ENCODE data around the gene KIFAP3.
"Not testable (repeated sequence)": the region's sequence is repeated elsewhere in the genome, so short reads cannot be mapped to it uniquely, and the experiment has no call there.

The KIFAP3 gene

DNA sequence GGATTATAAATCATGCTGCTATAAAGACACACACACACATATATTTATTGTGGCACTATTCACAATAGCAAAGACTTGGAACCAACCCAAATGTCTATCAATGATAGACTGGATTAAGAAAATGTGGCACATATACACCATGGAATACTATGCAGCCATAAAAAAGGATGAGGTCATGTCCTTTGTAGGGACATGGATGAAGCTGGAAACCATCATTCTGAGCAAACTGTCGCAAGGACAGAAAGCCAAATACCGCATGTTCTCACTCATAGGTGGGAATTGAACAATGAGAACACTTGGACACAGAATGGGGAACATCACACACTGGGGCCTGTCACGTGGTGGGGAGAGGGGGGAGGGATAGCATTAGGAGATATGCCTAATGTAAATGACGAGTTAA, 12.8 kb downstream of the KIFAP3 start:
- DNase-seq: not testable (repeated sequence)

DNA sequence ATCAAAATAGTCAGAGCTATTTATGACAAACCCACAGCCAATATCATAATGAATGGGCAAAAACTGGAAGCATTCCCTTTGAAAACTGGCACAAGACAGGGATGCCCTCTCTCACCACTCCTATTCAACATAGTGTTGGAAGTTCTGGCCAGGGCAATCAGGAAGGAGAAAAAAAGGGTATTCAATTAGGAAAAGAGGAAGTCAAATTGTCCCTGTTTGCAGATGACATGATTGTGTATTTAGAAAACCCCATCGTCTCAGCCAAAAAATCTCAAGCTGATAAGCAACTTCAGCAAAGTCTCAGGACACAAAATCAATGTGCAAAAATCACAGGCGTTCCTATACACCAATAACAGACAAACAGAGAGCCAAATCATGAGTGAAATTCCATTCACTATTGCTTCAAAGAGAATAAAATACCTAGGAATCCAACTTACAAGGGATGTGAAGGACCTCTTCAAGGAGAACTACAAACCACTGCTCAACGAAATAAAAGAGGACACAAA, 14.4 kb downstream of the KIFAP3 start:
- DNase-seq: not testable (repeated sequence)

DNA sequence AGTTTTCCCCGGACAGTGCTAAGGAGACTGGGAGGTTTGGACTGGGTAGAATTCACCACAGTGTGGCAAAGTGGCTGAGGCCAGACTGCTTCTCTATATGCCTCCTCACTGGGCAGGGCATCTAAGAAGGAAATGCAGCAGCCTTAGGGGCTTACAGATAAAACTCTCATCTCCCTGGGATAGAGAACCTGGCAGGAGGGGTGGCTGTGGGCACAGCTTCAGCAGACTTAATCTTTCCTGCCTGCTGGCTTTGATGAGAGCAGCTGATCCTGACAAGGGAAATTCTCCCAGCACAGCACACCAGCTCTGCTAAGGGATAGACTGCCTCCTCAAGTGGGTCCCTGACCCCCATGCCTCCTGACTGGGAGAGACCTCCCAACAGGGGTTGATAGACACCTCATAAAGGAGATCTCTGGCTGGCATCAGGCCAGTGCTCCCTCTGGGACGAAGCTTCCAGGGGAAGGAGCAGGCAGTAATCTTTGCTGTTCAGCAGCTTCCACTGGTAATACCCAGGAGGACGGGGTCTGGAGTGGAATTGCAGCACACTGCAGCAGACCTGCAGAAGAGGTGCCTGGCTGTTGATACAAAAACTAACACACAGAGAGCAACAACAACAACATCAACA, 25.2 kb downstream of the KIFAP3 start:
- no peak for DNase-seq

DNA sequence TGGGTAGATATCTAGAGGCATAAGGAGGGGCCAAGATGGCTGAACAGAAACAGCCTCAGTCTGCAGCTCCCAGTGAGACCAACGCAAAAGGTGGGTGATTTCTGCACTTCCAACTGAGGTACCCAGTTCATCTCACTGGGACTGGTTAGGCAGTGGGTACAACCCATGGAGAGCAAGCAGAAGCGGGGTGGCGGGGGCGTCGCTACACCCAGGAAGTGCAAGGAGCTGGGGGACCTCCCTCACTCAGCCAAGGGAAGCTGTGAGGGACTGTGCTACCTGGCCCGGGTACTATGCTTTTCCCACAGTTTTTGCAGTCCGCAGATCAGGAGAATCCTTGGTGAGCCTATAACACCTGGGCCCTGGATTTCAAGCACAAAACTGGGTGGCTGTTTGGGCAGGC, 26.0 kb downstream of the KIFAP3 start:
- no peak for DNase-seq

DNA sequence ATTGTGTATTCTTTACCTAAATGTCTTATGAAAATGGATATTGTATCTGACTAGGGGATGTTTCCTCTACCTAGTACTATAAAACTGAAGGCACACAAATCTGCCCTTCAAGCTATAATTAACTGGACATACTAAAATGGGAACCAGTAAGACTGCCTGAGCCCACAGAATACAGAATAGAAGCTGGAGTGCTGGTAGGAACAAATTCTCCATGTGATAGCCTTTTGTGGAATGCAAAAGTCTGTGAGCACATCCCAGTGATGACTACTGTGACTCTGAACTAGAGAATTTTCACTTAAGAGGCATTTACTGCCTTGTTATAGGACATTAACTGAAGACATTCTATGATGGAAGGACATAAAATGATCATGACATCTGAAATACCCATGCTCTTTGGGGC, 30.3 kb downstream of the KIFAP3 start:
- DNase-seq: no peak

DNA sequence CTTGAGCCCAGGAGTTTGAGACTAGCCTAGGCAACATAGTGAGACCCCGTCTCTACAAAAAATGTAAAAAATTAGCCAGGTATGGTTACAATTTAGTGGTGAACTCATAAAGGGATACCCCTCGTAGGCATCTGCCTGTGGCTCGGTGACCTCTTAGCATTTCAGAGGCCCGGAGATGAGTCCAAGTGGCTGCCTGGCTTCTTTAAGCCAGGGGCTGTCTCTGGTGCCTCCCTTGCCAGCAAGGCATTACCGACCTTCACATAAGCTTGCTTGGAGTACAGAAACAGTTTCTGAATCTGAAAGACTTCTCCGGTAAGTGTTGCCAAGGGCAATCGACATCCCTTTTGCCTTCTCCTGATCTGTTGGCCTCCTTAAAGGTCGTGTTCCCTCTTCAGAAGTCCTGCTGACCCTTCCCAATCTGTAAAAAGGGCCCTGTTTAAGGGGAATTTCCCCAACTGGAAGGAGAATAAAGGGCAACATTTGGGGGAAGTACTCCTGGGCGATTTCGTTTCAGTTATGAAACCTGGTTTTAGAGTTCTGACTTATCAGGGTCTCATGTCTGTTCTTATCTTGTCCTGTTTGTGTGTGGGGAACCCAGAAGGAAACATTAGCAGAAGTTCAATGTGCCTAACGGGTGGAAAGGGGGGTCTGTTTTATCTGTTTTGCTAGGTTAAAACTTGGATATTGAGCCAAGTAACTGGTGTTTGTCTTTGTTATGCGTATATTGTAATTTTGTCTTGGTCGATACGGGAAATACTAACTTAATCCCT, 32.9 kb downstream of the KIFAP3 start:
- DNase-seq: no peak

DNA sequence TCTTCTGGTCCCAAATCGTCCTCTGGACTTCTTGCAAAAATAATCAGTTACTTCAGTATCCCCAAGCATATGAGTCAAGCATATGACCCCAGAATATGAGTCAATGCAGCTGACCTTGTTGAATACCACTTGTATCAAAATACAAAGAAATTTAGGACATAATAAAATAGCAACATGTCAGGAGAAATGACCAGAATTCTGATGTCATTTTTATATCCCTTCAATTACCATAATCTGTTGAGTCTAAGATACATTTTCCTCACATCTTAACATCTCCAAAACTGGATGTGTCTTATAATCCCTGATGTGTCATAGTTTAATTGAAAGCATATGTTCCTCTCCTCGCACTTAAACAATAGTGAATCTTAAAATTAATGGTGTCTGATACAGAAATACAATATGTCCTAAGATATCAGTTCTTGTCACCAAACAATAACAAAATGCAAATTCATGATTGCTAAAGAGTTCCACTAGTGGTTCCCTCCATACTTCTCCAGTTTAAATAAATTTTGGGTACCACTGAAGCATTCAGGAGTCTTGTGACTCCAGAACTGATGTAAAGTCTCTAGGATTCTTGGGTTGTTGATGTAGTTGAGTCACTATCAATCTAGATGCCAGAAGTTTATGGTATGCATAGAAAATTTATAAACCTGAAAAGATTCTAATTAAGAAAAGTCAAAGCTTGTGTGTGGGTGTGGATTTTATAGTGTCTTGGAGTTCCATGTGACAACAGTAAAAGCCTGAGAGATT, 41.8 kb downstream of the KIFAP3 start:
- no peak for DNase-seq

DNA sequence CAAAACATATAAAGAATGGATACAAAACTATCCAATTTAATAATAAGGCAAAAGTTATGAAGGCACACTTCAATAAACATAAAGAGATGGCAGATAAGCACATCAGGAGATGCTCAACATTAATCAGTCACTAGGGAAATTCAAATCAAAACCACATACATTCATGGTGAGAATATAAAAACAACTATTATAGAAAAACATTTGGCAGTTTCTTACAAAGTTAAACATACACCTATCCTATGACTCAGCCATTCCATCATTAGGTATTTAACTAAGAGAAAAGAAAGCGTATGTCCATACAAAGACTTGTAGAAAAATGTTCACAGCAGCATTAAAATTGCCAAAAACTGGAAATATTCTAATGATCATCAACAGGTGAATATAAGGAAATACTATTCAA, 44.3 kb downstream of the KIFAP3 start:
- no peak for DNase-seq

DNA sequence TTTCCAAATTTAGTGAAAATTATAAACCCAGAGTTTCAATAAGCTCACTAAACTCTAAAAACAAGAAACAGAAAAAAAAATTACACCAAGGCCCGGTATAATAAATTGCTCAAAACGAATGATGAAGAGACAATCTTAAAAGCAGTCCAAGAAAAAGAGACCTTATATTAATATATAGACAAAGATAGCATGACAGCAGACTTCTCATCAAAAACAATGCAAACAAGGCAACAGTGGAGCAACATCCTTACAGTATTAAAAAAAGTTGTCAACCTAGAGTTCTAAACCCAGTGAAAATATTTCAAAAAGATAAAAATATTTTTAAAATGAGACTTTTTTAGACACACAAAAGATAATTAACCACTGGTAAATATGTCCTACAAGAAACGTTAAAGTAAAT, 46.7 kb downstream of the KIFAP3 start:
- no peak for DNase-seq

DNA sequence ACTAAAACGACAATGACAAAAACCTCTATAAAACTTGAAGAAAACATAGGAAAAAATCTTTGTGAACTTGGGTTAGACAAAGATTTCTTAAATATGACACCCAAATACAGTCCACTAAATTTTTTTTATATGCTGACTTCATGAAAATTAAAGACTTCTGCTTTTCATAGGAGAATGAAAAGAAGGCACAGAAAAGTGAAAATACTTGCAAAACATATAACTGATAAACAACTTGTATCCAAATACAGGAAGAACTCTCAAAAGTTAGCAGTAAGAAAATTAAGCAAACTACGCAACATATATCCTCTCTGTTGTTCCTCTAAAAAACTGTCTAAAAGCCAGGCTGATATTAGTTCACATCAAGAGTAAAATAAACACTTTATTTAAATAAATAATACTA, 53.6 kb downstream of the KIFAP3 start:
- DNase-seq: no peak

DNA sequence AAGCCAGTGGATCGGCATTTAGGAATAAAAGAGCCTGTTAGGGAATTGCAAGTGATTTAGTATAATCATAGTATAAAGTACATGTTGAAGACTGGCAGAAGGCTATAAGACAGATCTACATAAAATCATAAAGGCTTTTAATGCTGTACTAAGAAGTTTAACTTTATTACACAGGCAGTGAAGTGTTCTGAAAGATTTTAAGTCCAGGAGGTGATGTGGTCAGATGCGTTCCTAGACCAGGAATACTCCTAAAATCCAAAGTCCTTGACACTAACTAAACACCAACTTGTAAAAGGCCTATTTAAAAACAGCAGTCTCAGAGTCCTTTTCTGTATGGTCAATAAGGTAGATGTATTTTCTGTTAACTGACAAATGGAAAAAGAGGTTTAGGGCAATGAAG, 57.0 kb downstream of the KIFAP3 start:
- DNase-seq: no peak

DNA sequence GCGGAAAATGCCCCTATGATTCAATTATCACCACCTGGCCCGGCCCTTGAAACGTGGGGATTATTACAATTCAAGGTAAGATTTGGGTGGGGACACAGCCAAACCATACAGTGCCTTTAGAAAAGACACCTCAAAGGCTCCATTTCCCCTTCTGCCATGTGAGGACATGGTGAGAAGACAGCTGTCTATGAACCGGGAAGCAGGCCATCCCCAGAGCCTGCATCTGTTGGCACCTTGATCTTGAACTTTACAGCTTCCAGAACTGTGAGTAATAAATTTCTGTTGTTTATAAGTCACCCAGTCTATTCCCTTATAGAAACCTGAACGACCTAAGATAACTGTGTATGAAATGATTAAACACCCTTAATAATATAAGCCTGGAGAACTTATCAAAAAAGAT, 61.6 kb downstream of the KIFAP3 start:
- no peak for DNase-seq

DNA sequence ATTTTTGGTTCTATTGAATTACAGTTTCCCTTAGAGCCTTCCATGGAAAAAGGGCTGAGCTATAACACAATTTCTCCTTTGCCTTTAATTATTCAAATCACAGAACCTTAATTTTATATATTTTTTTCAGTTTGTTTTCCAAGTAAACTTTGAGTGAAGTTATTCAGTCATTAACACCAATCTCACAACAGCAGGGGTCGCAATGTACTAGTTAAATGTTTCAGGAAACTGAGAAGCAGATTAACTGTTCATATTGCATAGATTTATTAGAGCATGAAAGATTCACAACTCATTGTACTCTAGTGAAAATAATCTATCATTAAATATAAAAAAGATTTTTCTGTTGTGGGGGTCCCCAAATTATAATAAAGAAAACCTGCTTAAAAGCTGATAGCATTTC, 64.1 kb downstream of the KIFAP3 start:
- DNase-seq: peak in 1 of 2 experiments; percentile 7

DNA sequence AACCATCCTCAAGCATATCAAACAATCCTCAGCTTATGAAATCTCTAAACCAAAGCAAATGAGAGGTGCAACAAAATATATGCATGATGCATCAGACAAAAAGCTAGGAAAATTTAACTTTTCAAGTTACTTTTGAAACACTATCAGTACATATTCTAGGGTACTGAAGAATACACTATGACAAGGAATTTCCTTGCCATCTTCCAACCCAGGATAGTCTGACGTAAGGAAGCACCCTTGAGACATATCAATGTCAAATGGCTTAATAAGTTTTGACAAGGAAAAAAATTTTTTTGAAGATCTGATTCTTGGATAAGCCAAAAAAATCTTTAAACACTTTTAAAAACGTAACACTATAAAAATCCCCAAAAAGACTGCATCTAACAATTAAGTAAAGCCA, 64.9 kb downstream of the KIFAP3 start:
- no peak for DNase-seq

DNA sequence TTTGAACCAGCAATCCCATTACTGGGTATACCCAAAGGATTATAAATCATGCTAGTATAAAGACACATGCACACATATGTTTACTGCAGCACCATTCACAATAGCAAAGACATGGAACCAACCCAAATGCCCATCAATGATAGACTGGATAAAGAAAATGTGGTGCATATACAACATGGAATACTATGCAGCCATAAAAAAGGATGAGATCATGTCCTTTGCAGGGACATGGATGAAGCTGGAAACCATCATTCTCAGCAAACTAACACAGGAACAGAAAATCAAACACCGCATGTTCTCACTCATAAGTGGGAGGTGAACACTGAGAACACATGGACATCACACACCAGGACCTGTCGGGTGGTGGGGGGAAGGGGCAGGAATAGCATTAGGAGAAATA, 65.8 kb downstream of the KIFAP3 start:
- not testable (repeated sequence) for DNase-seq

DNA sequence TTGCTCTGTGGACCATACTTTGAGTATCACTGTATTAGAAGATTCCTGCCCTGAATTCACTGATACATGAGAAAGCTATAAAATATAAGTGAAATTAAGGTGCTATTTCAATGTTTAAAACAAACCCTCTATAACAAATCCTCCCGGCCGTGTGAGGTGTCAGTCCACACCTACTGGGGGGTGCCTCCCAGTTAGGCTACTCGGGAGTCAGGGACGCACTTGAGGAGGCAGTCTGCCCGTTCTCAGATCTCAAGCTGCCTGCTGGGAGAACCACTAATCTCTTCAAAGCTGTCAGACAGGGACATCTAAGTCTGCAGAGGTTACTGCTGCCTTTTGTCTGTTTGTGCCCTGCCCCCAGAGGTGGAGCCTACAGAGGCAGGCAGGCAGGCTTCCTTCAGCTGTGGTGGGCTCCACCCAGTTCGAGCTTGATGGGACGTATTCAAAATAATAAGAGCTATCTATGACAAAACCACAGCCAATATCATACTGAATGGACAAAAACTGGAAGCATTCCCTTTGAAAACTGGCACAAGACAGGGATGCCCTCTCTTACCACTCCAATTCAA, 71.1 kb downstream of the KIFAP3 start:
- not testable (repeated sequence) for DNase-seq

DNA sequence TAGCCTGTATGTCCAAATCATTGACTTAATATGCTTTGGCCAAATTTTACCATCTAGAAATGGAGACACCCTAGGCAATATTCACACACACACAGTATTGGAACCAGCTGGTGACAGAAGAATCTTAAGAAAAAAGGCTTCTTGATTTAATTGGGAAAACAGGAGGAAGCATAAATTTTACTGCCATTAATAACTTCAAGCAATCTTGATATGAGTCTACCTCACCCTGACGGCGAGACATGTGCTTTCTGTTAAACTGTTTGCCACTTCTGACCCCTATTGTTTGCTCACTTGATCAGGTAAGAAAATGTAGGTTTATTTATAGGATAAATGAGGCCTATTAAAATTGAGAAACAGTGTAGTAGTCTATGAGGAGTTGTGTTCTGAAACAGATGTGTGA, 73.2 kb downstream of the KIFAP3 start:
- DNase-seq: no peak

DNA sequence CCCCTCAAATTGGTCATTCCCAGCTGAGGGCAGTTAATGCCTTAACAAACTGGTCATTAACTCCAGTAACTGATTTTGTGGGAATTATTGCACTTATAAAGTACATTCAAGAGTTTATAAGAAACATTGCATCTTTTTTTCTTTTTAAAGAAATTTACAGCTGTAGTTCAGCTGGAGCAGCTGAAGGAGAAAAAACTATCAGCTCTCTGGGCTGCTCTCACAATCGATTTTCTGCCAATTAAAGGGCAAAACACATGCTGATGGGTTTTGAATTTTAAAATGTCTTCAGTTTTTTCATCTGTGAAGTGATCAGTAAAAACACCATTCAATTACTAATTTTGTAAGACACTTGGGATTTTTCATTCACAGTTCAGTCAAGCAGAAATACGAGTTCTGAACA, 74.7 kb downstream of the KIFAP3 start:
- no peak for DNase-seq

DNA sequence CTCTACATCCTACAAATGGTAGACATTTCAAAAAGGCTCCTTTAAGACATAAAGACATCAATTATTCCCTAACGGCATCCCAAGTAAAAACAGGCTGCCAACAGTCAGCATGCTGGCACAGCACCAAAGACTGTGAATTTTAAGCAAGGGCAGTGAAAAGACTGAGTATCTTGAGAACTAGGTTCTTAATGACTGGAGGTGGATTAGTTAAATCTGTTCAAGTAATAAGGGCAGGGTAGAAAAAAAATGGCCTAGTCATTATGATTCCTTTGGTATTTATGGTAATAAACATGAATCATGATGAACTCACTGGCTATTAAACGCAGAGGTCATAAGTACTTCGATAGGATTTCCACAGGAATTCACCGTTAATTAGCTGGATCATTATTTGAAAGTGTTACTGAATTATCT, 75.2 kb downstream of the KIFAP3 start:
- no peak for DNase-seq

DNA sequence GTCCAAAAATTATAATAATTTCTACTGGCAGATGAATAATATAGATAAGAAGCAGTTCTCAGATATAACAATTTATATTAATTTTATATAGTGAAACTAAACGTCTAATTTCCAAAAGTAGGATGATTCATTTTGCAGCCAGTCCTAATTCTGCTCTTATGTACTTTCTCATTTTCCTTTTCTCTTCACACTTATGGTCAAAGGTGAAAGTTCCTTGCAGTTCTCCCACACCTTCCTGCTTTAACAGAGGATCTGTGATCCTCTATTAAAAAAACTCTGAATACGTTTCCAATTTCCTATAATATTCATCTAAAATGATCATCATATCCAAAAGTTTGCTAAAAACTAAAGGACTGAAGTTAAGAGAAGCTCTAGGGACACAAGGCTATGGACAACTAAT, 78.5 kb downstream of the KIFAP3 start:
- DNase-seq: no peak

DNA sequence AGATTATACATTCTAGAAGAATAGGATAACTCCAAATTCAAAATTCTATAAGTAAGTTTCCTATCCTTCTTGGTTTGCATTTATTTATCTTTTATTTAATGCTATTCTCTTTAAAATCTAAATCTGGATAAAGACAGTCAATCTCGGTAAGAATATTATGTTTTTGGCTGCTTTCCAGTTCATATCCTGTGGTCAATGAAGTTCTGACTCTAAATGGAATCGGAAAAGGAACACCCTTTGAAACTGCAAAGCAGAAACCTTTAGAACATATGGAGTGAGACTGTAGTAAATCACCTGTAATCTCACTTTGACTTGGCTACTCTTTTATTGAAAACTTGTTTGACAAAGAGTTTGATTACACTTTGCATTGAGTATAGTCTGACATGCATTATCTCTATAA, 85.2 kb downstream of the KIFAP3 start:
- no peak for DNase-seq

DNA sequence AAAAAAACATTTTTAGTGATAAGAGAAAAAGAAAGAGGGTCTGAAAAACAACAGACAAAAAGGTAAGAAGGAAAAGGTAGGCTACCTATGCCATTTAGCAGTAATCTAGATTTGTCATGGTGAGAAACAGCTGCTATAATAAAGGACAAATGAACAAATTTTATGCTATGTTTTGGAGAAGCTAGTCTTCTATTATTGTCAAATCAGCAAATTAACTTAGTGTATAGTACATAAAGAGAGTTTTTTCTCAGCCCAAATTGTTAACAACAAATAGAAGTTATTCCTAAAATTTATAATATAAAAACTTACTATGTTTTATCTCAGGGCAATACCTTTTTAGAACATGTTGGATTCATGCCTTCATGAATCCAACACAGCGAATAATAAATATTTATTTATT, 88.7 kb downstream of the KIFAP3 start:
- no peak for DNase-seq

DNA sequence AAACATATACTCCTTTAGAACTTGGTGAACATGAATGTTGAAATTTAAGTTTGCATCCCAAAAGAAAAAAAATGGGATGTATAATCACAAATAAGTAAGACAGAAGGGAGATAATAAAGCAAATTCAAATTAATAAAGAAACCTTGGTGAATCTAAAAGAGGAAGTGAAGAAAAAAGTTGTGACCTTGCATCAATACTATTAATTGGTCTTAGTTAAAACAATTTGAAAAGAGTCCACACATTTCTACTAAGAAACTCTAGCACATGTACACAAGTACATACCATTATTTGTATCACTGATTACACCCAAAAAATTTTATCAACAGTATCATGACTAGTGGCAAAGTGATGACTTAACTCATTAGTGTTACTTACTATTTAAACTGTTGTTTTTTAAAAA, 100.4 kb downstream of the KIFAP3 start:
- DNase-seq: no peak

DNA sequence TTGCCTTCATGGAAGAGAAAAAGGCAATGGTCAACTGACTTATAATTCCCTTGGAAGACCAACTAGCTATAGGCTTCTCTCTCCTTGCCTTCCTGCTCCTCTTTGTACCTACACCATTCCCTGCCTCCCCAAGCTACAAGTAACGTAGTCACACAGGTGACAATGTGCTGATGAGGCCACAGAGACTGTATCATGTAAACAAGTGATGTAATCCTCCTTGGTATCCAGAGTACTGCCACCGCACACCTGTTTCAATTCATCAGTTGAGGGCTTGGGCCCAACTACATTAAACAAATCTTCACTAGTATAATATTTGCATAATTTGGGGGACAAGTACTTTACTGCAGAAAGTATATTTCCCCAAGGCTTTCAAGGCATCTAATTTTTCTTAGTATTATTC, 104.4 kb downstream of the KIFAP3 start:
- no peak for DNase-seq
